ENCODE results near the gene CDX1. TPM values are rescaled to one million over a fixed set of nuclear protein-coding genes. Genes with fewer than 3 reads are reported as not detected.

The CDX1 gene
- total RNA-seq, 4 donors from 2014 or later = 1.5 TPM; not detected in 3

DNA sequence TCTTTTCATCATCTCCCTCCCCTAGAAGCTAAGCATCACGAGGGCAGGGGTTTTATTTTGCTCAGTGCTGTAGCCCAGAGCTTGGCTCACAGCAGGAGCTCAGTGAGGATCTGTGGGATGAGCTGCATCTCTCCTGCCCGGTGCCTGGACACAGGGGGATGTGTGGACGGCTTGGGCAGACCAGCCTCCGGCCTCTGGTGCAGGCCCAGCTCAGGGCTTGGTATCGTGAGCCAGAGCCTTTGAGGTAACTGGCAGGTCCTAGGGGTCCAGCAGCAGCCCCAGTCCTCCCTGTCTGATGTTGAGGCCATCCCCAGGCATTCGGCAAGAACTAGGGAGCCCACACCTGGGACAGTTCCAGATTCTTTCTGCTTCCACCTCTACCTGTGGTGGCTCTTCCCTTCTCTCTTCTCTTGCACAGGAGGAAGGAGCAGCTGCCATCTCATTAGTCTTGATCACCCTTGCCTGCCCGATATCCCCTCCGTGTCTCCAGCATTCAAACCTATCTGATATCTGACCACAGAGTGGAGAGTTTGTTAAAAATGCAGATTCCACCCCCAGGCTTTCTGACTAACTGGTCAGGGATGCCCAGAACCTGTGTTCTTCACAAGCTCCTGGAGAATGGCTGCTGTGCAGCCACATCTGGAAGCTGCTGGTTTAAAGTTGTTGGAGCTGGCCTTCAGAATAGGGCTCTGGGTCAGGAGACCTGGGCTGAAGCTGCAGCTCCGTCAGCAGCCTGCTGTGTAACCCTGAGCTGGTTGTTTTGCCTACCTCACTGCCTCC, 15.4 kb downstream of the CDX1 start:
- Histone ChIP-seq H3K4me3 (no peak overlapping the region), H3K27ac (peak overlapping the region; percentile 91 to 95 (median 94)), H3K9me3 (no peaks in the 10 kb centered on the region), H3K36me3 (no peaks in the 10 kb centered on the region), H3K27me3 (no peaks in the 10 kb centered on the region), H3K4me1 (peaks cover 21 to 23% of the 10 kb centered on the region in 2 donors)
- DNase-seq = no peak
- no peak for ATAC-seq
- in situ Hi-C loops (cut with MboI; ENCODE audit: low sequenced_read_pairs in 4 of 4) = no loop called here
- intact Hi-C loops (cut with DNase I; ENCODE audit: low total_unique reads) = loop anchor here (2.0 kb wide), 1 partner anchor 63 kb away; no protein-coding TSS in a partner anchor
- TF ChIP-seq, protein P1, sequence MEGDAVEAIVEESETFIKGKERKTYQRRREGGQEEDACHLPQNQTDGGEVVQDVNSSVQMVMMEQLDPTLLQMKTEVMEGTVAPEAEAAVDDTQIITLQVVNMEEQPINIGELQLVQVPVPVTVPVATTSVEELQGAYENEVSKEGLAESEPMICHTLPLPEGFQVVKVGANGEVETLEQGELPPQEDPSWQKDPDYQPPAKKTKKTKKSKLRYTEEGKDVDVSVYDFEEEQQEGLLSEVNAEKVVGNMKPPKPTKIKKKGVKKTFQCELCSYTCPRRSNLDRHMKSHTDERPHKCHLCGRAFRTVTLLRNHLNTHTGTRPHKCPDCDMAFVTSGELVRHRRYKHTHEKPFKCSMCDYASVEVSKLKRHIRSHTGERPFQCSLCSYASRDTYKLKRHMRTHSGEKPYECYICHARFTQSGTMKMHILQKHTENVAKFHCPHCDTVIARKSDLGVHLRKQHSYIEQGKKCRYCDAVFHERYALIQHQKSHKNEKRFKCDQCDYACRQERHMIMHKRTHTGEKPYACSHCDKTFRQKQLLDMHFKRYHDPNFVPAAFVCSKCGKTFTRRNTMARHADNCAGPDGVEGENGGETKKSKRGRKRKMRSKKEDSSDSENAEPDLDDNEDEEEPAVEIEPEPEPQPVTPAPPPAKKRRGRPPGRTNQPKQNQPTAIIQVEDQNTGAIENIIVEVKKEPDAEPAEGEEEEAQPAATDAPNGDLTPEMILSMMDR (IDR thresholded peaks at IDR 0.05 in 4 of 5, conservative IDR thresholded peaks at IDR 0.05 in 1 of 5) = no peak
- no peak for TF ChIP-seq POLR2A (IDR thresholded peaks at IDR 0.05)

DNA sequence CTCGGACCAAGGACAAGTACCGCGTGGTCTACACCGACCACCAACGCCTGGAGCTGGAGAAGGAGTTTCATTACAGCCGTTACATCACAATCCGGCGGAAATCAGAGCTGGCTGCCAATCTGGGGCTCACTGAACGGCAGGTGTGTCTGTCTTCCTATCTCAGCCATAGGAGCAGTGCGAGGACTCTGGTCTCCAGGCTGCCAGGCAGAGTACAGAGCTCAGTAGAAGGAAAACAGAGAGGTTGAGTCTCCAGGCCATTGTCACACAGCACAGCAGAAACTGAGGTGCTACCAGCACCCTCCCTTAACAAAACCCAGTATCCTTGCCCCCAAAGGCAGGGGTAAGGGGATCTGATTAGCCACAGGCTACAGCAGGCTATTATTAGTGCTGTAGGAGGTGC, 16.2 kb downstream of the CDX1 start:
- no peaks in the 10 kb centered on the region for H3K36me3 ChIP-seq
- H3K9me3 ChIP-seq = no peaks in the 10 kb centered on the region
- H3K27ac ChIP-seq = peak overlapping the region in 1 of 4 donors; percentile 95
- no peak for DNase-seq
- intact Hi-C loops (cut with DNase I; ENCODE audit: low total_unique reads) (no loop called here), in situ Hi-C loops (cut with MboI; ENCODE audit: low sequenced_read_pairs in 4 of 4) (no loop called here)
- no peaks in the 10 kb centered on the region for H3K27me3 ChIP-seq
- ATAC-seq = no peak
- H3K4me1 ChIP-seq = peaks cover 22 to 23% of the 10 kb centered on the region in 2 donors
- H3K4me3 ChIP-seq = no peak overlapping the region
- TF ChIP-seq POLR2A (IDR thresholded peaks at IDR 0.05) = no peak
- TF ChIP-seq, protein P1 (IDR thresholded peaks at IDR 0.05 in 4 of 5, conservative IDR thresholded peaks at IDR 0.05 in 1 of 5) = no peak

DNA sequence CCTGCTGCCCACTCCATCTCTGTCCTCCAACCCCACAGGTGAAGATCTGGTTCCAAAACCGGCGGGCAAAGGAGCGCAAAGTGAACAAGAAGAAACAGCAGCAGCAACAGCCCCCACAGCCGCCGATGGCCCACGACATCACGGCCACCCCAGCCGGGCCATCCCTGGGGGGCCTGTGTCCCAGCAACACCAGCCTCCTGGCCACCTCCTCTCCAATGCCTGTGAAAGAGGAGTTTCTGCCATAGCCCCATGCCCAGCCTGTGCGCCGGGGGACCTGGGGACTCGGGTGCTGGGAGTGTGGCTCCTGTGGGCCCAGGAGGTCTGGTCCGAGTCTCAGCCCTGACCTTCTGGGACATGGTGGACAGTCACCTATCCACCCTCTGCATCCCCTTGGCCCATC, 16.9 kb downstream of the CDX1 start:
- no peak for TF ChIP-seq POLR2A (IDR thresholded peaks at IDR 0.05)
- TF ChIP-seq, protein P1 (IDR thresholded peaks at IDR 0.05 in 4 of 5, conservative IDR thresholded peaks at IDR 0.05 in 1 of 5) = no peak
- H3K9me3 ChIP-seq = no peaks in the 10 kb centered on the region
- no peaks in the 10 kb centered on the region for H3K36me3 ChIP-seq
- no peak for ATAC-seq
- DNase-seq = no peak
- in situ Hi-C loops (cut with MboI; ENCODE audit: low sequenced_read_pairs in 4 of 4) = no loop called here
- intact Hi-C loops (cut with DNase I; ENCODE audit: low total_unique reads) = no loop called here
- H3K4me3 ChIP-seq = no peak overlapping the region
- H3K4me1 ChIP-seq = peaks cover 28 to 29% of the 10 kb centered on the region in 2 donors
- H3K27ac ChIP-seq = no peak overlapping the region
- H3K27me3 ChIP-seq = no peaks in the 10 kb centered on the region

DNA sequence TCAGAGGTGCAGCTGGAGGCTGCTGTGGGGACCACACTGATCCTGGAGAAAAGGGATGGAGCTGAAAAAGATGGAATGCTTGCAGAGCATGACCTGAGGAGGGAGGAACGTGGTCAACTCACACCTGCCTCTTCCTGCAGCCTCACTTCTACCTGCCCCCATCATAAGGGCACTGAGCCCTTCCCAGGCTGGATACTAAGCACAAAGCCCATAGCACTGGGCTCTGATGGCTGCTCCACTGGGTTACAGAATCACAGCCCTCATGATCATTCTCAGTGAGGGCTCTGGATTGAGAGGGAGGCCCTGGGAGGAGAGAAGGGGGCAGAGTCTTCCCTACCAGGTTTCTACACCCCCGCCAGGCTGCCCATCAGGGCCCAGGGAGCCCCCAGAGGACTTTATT, 17.4 kb downstream of the CDX1 start:
- TF ChIP-seq, protein P1 (IDR thresholded peaks at IDR 0.05 in 4 of 5, conservative IDR thresholded peaks at IDR 0.05 in 1 of 5) = no peak
- TF ChIP-seq POLR2A (IDR thresholded peaks at IDR 0.05) = no peak
- no peaks in the 10 kb centered on the region for H3K9me3 ChIP-seq
- H3K4me3 ChIP-seq = no peak overlapping the region
- in situ Hi-C loops (cut with MboI; ENCODE audit: low sequenced_read_pairs in 4 of 4) (no loop called here), intact Hi-C loops (cut with DNase I; ENCODE audit: low total_unique reads) (no loop called here)
- no peak overlapping the region for H3K27ac ChIP-seq
- ATAC-seq (no peak), DNase-seq (no peak)
- H3K36me3 ChIP-seq = no peaks in the 10 kb centered on the region
- peaks cover 28 to 33% of the 10 kb centered on the region in 2 donors for H3K4me1 ChIP-seq
- H3K27me3 ChIP-seq = no peaks in the 10 kb centered on the region
